ENCODE measurements around the gene PSMD12.

DNA sequence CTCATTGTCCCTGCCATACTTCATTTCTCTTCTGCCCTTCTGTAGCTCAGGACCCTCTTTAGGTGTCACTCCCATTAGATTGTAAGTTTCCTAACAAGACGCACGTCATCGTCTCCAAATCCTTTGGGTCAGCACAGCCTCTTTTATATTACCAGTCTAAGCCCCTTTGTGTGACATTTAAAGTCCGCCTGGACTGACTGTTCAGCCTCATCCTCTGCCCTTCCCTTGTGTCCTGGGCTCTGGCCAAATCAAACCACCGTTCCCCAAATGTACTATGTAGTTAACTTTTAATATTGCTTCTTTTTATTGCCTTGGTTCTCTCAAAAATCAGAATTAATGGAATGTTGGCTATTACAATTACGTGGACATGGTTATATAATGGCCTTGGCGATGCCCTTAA lies 48.9 kb upstream of the PSMD12 start:
- no peak for TF ChIP-seq POLR2AphosphoS5 (IDR thresholded peaks at IDR 0.05)
- TF ChIP-seq EZH2 (IDR thresholded peaks at IDR 0.05; ENCODE audit: borderline replicate concordance, insufficient read depth, low read length, poor library complexity, severe bottlenecking) = no peak
- TF ChIP-seq CTCF (IDR thresholded peaks at IDR 0.05; ENCODE audit: poor library complexity, severe bottlenecking) = no peak
- no peak for TF ChIP-seq MXI1 (conservative IDR thresholded peaks at IDR 0.05; ENCODE audit: poor library complexity, severe bottlenecking)

Measured in neural cell (in vitro differentiated cells).